HEK293T (cell line): ENCODE measurements around the gene DECR2.

Experiments used
- CTCF ChIA-PET: fragments of 350-600 bp; formaldehyde crosslinking; extraction: SDS; loops from one replicate; lab custom pipeline; 2021; ENCODE audit warnings: antibody characterized with exemption, inconsistent platforms; lab: Yijun Ruan, JAX
- POLR2A ChIA-PET: fragments of 350-600 bp; formaldehyde crosslinking; extraction: SDS; loops from one replicate; lab custom pipeline; 2020; ENCODE audit warnings: antibody characterized with exemption, inconsistent platforms; lab: Yijun Ruan, JAX
- DNase-seq: peaks from one replicate; pipeline ENCODE4 v3.0.0; 2012; ENCODE audit warnings: mixed read lengths; ENCODE audit errors: extremely low spot score
- ARNT ChIP-seq: fragments of 450-650 bp; IDR thresholded peaks from 2 replicates; pipeline ENCODE4 v1.6.1; 2017; ENCODE audit warnings: mild to moderate bottlenecking
- BHLHE40 ChIP-seq: fragments of 450-650 bp; IDR thresholded peaks from 2 replicates; pipeline ENCODE4 v1.6.1; 2016; ENCODE audit warnings: mild to moderate bottlenecking, moderate library complexity, borderline replicate concordance
- CTBP1 ChIP-seq: fragments of 450-650 bp; IDR thresholded peaks from 2 replicates; pipeline ENCODE4 v1.6.1; 2016; ENCODE audit warnings: borderline replicate concordance
- ELF4 ChIP-seq: fragments of 450-650 bp; IDR thresholded peaks from 2 replicates; pipeline ENCODE4 v1.6.1; 2017; ENCODE audit warnings: antibody characterized with exemption
- FOXA1 ChIP-seq: fragments of 450-650 bp; IDR thresholded peaks from 2 replicates; pipeline ENCODE4 v1.6.1; 2016; ENCODE audit warnings: mild to moderate bottlenecking
- FOXK2 ChIP-seq: fragments of 450-650 bp; IDR thresholded peaks from 2 replicates; pipeline ENCODE4 v1.6.1; 2016; ENCODE audit warnings: mild to moderate bottlenecking
- FOXM1 ChIP-seq: fragments of 450-650 bp; IDR thresholded peaks from 2 replicates; pipeline ENCODE4 v1.6.1; 2017; ENCODE audit warnings: mild to moderate bottlenecking, borderline replicate concordance
- HDGF ChIP-seq: fragments of 450-650 bp; IDR thresholded peaks from 2 replicates; pipeline ENCODE4 v1.6.1; 2017; ENCODE audit warnings: antibody characterized with exemption, borderline replicate concordance
- L3MBTL2 ChIP-seq: fragments of 450-650 bp; conservative IDR thresholded peaks from 2 replicates; pipeline ENCODE4 v1.6.1; 2016; ENCODE audit warnings: mild to moderate bottlenecking
- LEF1 ChIP-seq: fragments of 450-650 bp; IDR thresholded peaks from 2 replicates; pipeline ENCODE4 v1.6.1; 2017; ENCODE audit warnings: mild to moderate bottlenecking, borderline replicate concordance
- NFRKB ChIP-seq: fragments of 450-650 bp; IDR thresholded peaks from 2 replicates; pipeline ENCODE4 v1.6.1; 2016; ENCODE audit warnings: mild to moderate bottlenecking, moderate library complexity
- SP1 ChIP-seq: fragments of 450-650 bp; IDR thresholded peaks from 2 replicates; pipeline ENCODE4 v1.6.1; 2017
- SUZ12 ChIP-seq: fragments of 450-650 bp; IDR thresholded peaks from 2 replicates; pipeline ENCODE4 v1.6.1; 2016; ENCODE audit warnings: mild to moderate bottlenecking
- TARDBP ChIP-seq: fragments of 450-650 bp; IDR thresholded peaks from 2 replicates; pipeline ENCODE4 v1.6.1; 2016
- ZNF384 ChIP-seq: fragments of 450-650 bp; IDR thresholded peaks from 2 replicates; pipeline ENCODE4 v1.6.1; 2016
- TF ChIP-seq, protein P1 (sequence below): fragments of 450-650 bp; IDR thresholded peaks from 2 replicates; pipeline ENCODE4 v1.6.1; 2016

DECR2 gene

DNA sequence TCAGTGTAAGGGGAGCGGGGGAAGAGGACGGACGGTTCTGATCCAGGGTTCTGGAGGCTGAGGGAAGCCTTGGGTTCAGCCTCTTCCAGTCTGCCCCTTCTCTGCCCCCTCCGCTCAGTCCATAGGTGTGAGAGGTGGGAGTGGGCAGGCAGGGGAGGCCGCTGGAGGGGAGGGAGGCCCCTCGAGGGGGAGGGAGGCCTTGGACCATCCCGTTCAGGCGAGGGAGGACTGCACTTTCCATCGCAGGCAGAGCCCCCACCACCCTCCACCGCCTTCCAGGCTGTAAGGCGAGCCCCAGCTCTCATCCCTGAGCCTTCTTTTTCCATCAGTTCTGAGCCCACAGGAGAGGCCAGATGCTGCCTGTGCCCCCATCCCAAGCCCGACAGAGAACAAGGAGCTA is 44.9 kb upstream of the DECR2 start:
- ChIA-PET CTCF (no interaction called here), POLR2A (interaction anchor here (1.1 kb wide), 1 partner anchor 14 kb away, joined by 3 read pairs; the partner anchor contains the start of gene MRPL28)
- no peak for DNase-seq
- TF ChIP-seq FOXM1 (no peak), LEF1 (no peak), CTBP1 (no peak), L3MBTL2 (no peak), FOXK2 (no peak), ZNF384 (no peak), NFRKB (no peak), TARDBP (no peak), SP1 (no peak), FOXA1 (no peak), SUZ12 (no peak), ELF4 (no peak), ARNT (no peak), BHLHE40 (no peak), HDGF (no peak)
- TF ChIP-seq, protein P1, sequence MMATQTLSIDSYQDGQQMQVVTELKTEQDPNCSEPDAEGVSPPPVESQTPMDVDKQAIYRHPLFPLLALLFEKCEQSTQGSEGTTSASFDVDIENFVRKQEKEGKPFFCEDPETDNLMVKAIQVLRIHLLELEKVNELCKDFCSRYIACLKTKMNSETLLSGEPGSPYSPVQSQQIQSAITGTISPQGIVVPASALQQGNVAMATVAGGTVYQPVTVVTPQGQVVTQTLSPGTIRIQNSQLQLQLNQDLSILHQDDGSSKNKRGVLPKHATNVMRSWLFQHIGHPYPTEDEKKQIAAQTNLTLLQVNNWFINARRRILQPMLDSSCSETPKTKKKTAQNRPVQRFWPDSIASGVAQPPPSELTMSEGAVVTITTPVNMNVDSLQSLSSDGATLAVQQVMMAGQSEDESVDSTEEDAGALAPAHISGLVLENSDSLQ, result no peak

DNA sequence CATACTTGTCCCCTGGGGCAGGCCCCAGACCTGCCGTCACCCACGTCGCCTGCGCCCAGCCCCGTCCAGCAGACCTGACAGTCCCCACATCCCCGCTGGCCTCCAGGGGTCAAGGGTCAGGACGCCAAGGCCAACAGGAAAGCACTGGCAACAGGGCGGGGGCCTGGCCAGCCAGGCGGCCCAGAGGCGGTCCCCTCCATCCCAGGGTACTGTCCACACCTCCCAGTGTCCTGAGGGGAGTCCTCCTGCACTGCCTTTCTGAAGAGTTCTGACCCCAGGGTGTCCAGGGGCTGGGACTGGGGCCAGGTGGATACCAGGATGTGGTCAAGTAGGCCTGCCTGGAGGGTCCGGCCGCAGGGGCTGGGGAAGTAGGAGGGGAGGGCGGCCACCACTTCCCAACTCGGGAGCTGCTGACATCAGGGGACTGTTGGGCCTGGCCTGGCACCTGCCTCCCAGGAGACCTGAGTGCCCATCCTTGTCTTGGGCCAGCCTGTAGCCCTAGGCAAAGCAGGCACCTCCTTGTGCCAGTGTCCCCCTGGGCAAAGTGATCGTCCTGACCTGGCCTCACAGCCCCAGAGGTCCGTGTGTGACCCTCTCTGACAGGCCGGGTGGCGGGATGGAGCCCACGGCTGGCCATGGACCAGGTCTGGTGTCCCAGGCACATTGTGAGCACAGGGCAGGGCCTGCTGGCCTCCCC is 42.5 kb upstream of the DECR2 start:
- TF ChIP-seq NFRKB, result no peak
- TF ChIP-seq, protein P1, result no peak
- TF ChIP-seq CTBP1, result no peak
- no peak for TF ChIP-seq LEF1
- TF ChIP-seq HDGF, result no peak
- no peak for DNase-seq
- CTCF ChIA-PET, result no interaction called here
- POLR2A ChIA-PET, result no interaction called here

DNA sequence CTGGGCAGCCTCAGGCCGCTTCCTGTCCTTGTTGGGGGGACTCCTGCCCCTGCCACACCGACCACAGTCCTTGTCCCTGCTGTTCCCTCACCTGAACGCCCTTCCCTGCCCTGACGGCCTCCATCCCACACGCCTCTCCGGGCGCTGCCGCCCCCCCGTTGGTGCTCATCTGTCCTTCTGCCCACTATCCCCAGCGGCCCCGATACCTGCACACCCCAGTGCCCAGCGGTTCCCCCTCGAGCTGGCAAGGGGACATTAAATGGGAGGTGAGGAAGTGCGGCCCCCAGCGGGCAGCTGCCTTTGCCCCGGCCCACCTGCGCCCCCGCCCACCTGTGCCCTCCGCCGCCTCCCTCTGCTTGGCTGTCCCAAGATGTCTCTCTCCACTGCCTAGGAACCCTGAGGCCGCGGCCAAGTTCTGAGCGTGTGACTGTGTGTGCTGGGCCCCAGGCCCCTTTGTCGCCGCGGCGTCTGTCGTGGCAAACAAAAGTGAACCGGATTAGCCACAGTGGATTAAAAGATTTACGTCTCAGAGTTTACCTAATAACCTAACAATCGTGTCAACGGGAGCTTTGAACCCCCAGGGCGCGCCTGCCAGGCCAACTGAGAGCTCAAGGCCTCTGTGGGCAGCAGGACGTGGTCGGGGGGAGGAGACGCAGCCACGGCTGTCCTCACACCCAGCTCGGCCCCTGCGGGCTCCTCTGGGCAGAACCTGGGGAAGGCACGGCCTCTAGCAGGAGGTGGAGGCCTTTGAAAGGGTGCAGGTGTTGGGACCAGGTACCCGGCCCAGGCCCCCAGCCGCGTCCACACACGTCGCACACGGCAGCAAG is 41.6 kb upstream of the DECR2 start:
- DNase-seq, result no peak
- ChIA-PET POLR2A (no interaction called here), CTCF (no interaction called here)
- no peak for TF ChIP-seq NFRKB
- TF ChIP-seq ZNF384, result no peak
- TF ChIP-seq HDGF, result no peak
- no peak for TF ChIP-seq SP1
- no peak for TF ChIP-seq CTBP1
- TF ChIP-seq FOXA1, result no peak
- TF ChIP-seq, protein P1, result no peak
- TF ChIP-seq LEF1, result no peak
- TF ChIP-seq FOXK2, result no peak
- no peak for TF ChIP-seq TARDBP
- TF ChIP-seq ARNT, result no peak
- no peak for TF ChIP-seq BHLHE40
- TF ChIP-seq SUZ12, result no peak
- no peak for TF ChIP-seq L3MBTL2
- no peak for TF ChIP-seq FOXM1
- TF ChIP-seq ELF4, result no peak

DNA sequence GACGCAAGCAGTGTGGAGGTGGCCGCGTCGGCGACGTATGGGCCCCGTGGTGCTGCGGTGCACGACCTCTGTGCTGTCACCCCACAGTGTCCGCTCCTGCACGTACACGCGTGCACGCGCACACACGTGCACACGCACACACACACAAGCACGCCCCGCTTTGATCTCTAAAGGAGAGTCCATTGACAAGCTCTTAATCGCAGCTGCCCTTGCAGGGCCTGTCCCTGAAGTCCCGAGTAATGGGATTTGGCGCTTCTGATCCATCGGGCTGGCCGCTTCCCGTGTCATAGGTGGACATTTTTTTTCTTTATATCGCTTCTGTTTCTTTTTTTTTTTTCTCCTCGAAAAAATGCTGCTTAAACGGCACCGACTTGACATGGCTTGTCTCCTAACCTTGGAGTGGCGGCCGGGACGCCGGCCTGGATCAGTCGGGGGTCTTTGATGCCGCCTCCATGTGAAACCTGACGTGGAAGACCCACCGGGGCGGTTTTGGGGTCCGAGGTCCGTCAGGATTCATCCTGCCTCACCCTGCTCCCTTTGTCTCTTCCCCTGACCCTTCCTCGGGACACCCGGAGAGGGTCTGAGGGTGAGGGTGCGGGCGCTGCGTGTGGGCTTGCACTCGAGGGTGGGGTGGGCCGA is 40.9 kb upstream of the DECR2 start:
- POLR2A ChIA-PET, result no interaction called here
- CTCF ChIA-PET, result interaction anchor here (2.0 kb wide), 1 partner anchor 254 kb away, joined by 15 read pairs; no protein-coding TSS in a partner anchor
- no peak for DNase-seq
- TF ChIP-seq ARNT, result no peak
- TF ChIP-seq SUZ12, result no peak
- TF ChIP-seq ELF4, result no peak
- no peak for TF ChIP-seq FOXM1
- TF ChIP-seq FOXA1, result no peak
- TF ChIP-seq, protein P1, result no peak
- no peak for TF ChIP-seq HDGF
- no peak for TF ChIP-seq ZNF384
- TF ChIP-seq BHLHE40, result no peak
- no peak for TF ChIP-seq SP1
- no peak for TF ChIP-seq FOXK2
- TF ChIP-seq CTBP1, result no peak

DNA sequence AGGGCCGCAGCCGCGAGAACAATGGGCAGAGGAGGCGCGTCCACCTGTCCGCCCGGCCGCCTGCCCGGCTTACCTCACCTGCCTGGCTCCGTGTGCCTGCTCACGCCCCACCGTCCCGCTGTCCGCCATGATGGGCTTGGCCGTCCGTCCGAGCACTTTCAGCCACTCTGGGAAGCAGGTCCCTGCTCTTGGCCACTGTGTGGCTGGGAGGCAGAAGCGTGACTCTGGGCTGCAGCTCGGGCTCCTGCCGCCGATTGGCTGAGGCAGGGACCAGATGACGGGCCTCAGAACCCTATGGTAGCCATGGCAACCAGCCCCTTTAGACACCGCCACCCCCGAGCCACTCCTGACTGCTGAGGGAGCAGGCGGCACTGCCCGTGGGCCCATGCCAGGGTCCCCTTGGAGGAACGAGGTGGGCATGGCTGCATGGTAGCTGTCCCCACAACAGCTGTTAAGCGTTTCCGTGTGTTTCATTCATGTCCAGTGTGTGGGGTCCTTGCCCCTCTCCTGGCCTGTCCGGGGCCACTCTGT is 40.3 kb upstream of the DECR2 start:
- TF ChIP-seq BHLHE40 (no peak), FOXM1 (no peak), FOXK2 (no peak), ELF4 (no peak), HDGF (no peak), L3MBTL2 (no peak), NFRKB (no peak)
- POLR2A ChIA-PET, result interaction anchor here (0.9 kb wide), 1 partner anchor 133 kb away, joined by 3 read pairs; no protein-coding TSS in a partner anchor
- no peak for DNase-seq
- CTCF ChIA-PET, result interaction anchor here (0.7 to 2.0 kb wide), 4 partner anchors 9 to 290 kb away, joined by 3 to 15 read pairs (median 4); partner anchors contain the start of gene MRPL28
